Right lobe of liver (tissue), 6 donors: ENCODE results near the gene PTGES3L. TPM values are rescaled to one million over a fixed set of nuclear protein-coding genes. Genes with fewer than 3 reads are reported as not detected.

Experiments
- ATAC-seq, 4 donors: fragments of 200-7000 bp; cut with Tn5 transposase; one replicate each; pipeline ENCODE4 v1.9.1; 2020; ENCODE audit warnings: mild to moderate bottlenecking in 4 of 4, moderate library complexity in 4 of 4
- DNase-seq, 3 donors: peaks; one replicate each; pipeline ENCODE4 v3.0.0-alpha.2; 2020
- H3K27ac ChIP-seq, 3 donors: fragments of 200-600 bp; one replicate each; pipeline ENCODE4 v1.8.0; 2022
- H3K27me3 ChIP-seq, 2 donors: fragments of 200-600 bp; one replicate each; pipeline ENCODE4 v1.8.0; 2022
- H3K36me3 ChIP-seq, 4 donors: fragments of 200-600 bp; sonication (generic) in 1 of 4; one replicate each; pipeline versions ENCODE4 v1.5.1 to v1.8.0; 2017 to 2022; ENCODE audit warnings: control low read depth in 1 of 4
- H3K4me1 ChIP-seq, 4 donors: fragments of 200-600 bp; sonication (generic) in 1 of 4; one replicate each; pipeline versions ENCODE4 v1.5.1 to v1.8.0; 2017 to 2022; ENCODE audit warnings: control low read depth in 1 of 4
- H3K4me3 ChIP-seq, 3 donors: fragments of 200-600 bp; one replicate each; pipeline ENCODE4 v1.8.0; 2022
- H3K9me3 ChIP-seq, 4 donors: fragments of 200-600 bp; sonication (generic) in 1 of 4; one replicate each; pipeline versions ENCODE4 v1.5.1 to v1.8.0; 2017 to 2022; ENCODE audit warnings: control low read depth in 1 of 4
- POLR2A ChIP-seq: fragments of 450-650 bp; IDR thresholded peaks from one replicate; pipeline ENCODE4 v1.6.1; 2017; ENCODE audit warnings: antibody characterized with exemption, mild to moderate bottlenecking
- WGBS: methylation state at CpG from one replicate; pipeline ENCODE4 v1.1.6; 2018; ENCODE audit warnings: low coverage, low lambda C conversion rate; ENCODE audit not compliant: insufficient coverage; ENCODE audit errors: missing lambda C conversion rate; 5-methylcytosine and 5-hydroxymethylcytosine counted together
- intact Hi-C, 2 donors: fragments of 100-400 bp; cut with DNase I; formaldehyde crosslinking; loops; one replicate each; pipeline versions ENCODE4 v1.11.2 to v1.14.1; 2022
- total RNA-seq, 6 experiments: library from RNA; depleted of rRNA in 2 of 6; stranded (reverse); fragments of >200 nt in 2 of 6; fragmentation: NEBNext Ultra II Directional in 3 of 6; extraction: Animal tissue kit (Norgen Biotek cat#: 25700) in 3 of 6; gene quantifications; one replicate each; pipeline versions ENCODE4 v1.1.0 to v1.2.4, GENCODE V29; 2016 to 2023
- TF ChIP-seq, protein P1 (sequence below), 4 donors: fragments of 200-600 bp in 3 of 4; fragments of 450-650 bp in 1 of 4; IDR thresholded peaks; one replicate each; pipeline versions ENCODE4 v1.5.1 to v1.8.0; 2016 to 2022; ENCODE audit warnings: antibody characterized with exemption in 4 of 4, mild to moderate bottlenecking in 2 of 4
- donor health status: DM: no; HTN: yes; CAD: no.
- donor health status: DM: no; HTN: no; CAD: no.
- donor health status: DM: no; HTN: no; CAD: no.
- donor health status: DM: no; HTN: yes; CAD: no.
- donor health status: DM: no; HTN: yes; CAD: no.

The PTGES3L gene
- total RNA-seq, 6 experiments from 2014 or later, result not detected

DNA sequence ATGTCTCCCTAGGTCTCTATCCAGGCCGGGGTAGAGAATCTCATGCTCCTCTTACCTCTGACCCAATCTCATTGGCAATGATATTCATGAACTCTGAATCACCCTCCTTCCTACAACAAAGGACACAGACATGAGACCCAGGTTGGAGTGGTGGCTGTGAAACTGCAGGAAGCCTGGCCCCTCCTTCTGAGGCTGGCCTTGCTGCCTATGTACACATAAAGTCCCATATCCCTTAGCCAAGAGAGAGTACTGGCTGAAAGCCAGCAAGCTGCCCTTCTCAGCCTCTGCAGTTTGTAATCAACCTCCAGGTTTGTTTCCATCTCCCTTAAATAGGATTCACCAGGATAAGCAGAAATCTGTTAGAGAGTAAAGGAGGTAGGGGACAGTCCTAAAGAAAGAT lies 26.2 kb downstream of the PTGES3L start:
- no peak for DNase-seq
- WGBS, result 100% methylated on average over 1 of the region's 1 CpG
- peaks cover 0 to 76% (median 28%) of the 10 kb centered on the region in 4 donors for H3K36me3 ChIP-seq
- no peak for ATAC-seq
- H3K4me1 ChIP-seq, result no peaks in the 10 kb centered on the region
- no peaks in the 10 kb centered on the region for H3K9me3 ChIP-seq
- TF ChIP-seq, protein P1, sequence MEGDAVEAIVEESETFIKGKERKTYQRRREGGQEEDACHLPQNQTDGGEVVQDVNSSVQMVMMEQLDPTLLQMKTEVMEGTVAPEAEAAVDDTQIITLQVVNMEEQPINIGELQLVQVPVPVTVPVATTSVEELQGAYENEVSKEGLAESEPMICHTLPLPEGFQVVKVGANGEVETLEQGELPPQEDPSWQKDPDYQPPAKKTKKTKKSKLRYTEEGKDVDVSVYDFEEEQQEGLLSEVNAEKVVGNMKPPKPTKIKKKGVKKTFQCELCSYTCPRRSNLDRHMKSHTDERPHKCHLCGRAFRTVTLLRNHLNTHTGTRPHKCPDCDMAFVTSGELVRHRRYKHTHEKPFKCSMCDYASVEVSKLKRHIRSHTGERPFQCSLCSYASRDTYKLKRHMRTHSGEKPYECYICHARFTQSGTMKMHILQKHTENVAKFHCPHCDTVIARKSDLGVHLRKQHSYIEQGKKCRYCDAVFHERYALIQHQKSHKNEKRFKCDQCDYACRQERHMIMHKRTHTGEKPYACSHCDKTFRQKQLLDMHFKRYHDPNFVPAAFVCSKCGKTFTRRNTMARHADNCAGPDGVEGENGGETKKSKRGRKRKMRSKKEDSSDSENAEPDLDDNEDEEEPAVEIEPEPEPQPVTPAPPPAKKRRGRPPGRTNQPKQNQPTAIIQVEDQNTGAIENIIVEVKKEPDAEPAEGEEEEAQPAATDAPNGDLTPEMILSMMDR (IDR thresholded peaks at IDR 0.05), result no peak
- TF ChIP-seq POLR2A, result no peak
- H3K27me3 ChIP-seq, result no peaks in the 10 kb centered on the region
- no peak overlapping the region for H3K27ac ChIP-seq
- intact Hi-C loops, result no loop called here
- H3K4me3 ChIP-seq, result no peak overlapping the region

DNA sequence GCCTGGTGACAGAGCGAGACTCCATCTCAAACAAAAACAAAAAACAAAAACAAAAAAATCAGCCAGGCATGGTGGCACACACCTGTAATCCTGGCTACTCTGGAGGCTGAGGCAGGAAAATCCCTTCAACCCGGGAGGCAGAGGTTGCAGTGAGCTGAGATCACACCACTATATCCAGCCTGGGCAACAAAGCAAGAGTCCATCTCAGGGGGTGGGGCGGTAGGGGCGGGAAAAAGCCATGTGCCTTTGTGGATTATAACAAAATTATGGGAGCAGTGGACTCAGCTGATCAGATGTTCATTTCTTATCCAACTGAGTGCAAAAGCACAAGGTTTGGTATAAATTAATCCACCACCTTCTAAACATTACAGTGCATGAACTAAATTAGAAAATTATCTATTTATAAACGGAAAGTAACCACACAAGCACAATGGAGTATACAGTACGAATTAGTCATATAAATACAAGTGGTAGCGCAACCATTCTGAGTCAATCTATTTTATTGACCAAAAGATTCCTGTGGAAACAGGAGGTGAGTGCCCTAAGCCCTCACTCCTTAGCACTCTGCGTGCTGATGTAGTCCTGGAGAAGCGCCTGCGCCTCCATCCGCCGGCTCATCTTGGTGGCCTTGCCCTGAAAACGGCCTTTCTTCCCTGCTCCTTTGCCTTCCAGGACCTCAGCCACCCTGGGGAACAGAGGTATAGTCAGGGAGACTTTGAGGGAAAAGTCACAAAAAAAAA lies 29.7 kb downstream of the PTGES3L start:
- TF ChIP-seq, protein P1 (IDR thresholded peaks at IDR 0.05), result no peak
- no peak for TF ChIP-seq POLR2A
- H3K27ac ChIP-seq, result no peak overlapping the region
- peaks cover 0 to 52% (median 17%) of the 10 kb centered on the region in 4 donors for H3K36me3 ChIP-seq
- H3K27me3 ChIP-seq, result no peaks in the 10 kb centered on the region
- H3K4me1 ChIP-seq, result no peaks in the 10 kb centered on the region
- H3K4me3 ChIP-seq, result no peak overlapping the region
- ATAC-seq (no peak), DNase-seq (no peak)
- 92% methylated on average over 12 of the region's 13 CpGs for WGBS
- intact Hi-C loops, result no loop called here
- H3K9me3 ChIP-seq, result no peaks in the 10 kb centered on the region

DNA sequence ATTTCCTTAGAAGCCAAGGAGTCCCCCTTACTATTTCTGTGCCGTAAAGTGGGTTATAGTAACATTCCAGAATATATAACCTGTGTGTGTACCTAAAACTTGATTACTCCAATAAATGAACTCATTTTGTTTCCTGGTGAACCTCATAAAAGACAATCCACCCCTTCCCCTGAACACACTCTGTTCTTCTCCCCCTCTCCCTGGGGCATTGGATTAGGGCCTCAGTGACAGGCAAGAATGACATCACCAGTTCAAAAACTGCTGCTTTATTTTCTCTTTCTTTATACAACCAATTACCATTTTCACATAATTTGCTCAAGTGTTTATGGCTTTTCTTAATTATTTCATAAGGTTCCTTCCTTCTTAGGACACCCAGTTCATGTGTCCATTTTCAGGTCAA lies 33.1 kb downstream of the PTGES3L start:
- no peaks in the 10 kb centered on the region for H3K27me3 ChIP-seq
- WGBS, result 67% methylated on average over 1 of the region's 1 CpG
- H3K9me3 ChIP-seq, result no peaks in the 10 kb centered on the region
- peaks cover 0 to 20% (median 3%) of the 10 kb centered on the region in 4 donors for H3K36me3 ChIP-seq
- no peak overlapping the region for H3K27ac ChIP-seq
- H3K4me1 ChIP-seq, result no peaks in the 10 kb centered on the region
- no peak overlapping the region for H3K4me3 ChIP-seq
- no peak for ATAC-seq
- no peak for DNase-seq
- TF ChIP-seq, protein P1 (IDR thresholded peaks at IDR 0.05), result no peak
- no peak for TF ChIP-seq POLR2A
- intact Hi-C loops, result no loop called here

DNA sequence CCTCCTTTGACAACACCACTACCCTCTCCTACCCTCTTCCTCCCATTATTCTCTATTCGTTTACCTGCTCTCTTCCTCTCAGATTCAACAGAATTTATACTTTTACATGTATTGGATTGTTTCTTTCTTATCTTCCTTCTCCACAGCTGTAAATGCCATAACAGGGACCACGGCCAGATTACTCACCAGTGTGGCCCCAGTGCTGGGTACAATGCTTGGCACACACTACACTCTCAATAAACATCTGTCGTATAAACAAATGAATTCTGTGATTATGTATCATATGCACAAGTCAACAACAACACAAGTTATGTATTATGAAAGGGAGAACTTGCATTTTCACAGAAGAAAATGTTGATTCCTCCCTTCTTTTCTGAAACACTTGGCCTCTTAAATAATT lies 35.7 kb downstream of the PTGES3L start:
- TF ChIP-seq, protein P1 (IDR thresholded peaks at IDR 0.05), result no peak
- no peak for TF ChIP-seq POLR2A
- Histone ChIP-seq H3K9me3 (no peaks in the 10 kb centered on the region), H3K4me1 (no peaks in the 10 kb centered on the region), H3K27me3 (no peaks in the 10 kb centered on the region), H3K27ac (no peak overlapping the region), H3K4me3 (no peak overlapping the region), H3K36me3 (peaks cover 0 to 5% (median 0%) of the 10 kb centered on the region in 4 donors)
- DNase-seq, result no peak
- 36% methylated on average over 3 of the region's 3 CpGs for WGBS
- intact Hi-C loops, result no loop called here
- no peak for ATAC-seq
